Smooth muscle cell (in vitro differentiated cells): Measurements from ENCODE around the gene PFKL. TPM values are rescaled to one million over a fixed set of nuclear protein-coding genes. Genes with fewer than 3 reads are reported as not detected.

Source experiments
- DNase-seq: peaks from one replicate; lab custom pipeline; 2025; ENCODE audit not compliant: unreplicated experiment; lab: John Stamatoyannopoulos, UW
- H2AFZ ChIP-seq: fragments of 200-600 bp; sonication (generic); 2 replicates; pipeline ENCODE4 v1.6.0; 2016; ENCODE audit warnings: antibody characterized with exemption, low read depth, mild to moderate bottlenecking
- H3F3A ChIP-seq: fragments of 200-600 bp; sonication (generic); 2 replicates; pipeline ENCODE4 v1.6.0; 2017; ENCODE audit warnings: antibody characterized with exemption, low read depth
- H3K27ac ChIP-seq: fragments of 200-600 bp; sonication (generic); 2 replicates; pipeline ENCODE4 v1.5.1; 2016; ENCODE audit warnings: low read depth, mild to moderate bottlenecking
- H3K27me3 ChIP-seq: fragments of 200-600 bp; sonication (generic); 2 replicates; pipeline ENCODE4 v1.6.1; 2016; ENCODE audit warnings: low read depth, mild to moderate bottlenecking
- H3K36me3 ChIP-seq: fragments of 200-600 bp; sonication (generic); 2 replicates; pipeline ENCODE4 v1.5.1; 2016; ENCODE audit warnings: low read depth
- H3K4me1 ChIP-seq: fragments of 200-600 bp; sonication (generic); 2 replicates; pipeline ENCODE4 v1.5.1; 2016; ENCODE audit warnings: low read depth
- H3K4me2 ChIP-seq: fragments of 200-600 bp; sonication (generic); 2 replicates; pipeline ENCODE4 v1.6.0; 2016; ENCODE audit warnings: mild to moderate bottlenecking
- H3K4me3 ChIP-seq: fragments of 200-600 bp; sonication (generic); 2 replicates; pipeline ENCODE4 v1.5.1; 2016; ENCODE audit warnings: mild to moderate bottlenecking
- H3K79me2 ChIP-seq: fragments of 200-600 bp; sonication (generic); 2 replicates; pipeline ENCODE4 v1.6.0; 2016; ENCODE audit warnings: low read depth, mild to moderate bottlenecking
- H3K9ac ChIP-seq: fragments of 200-600 bp; sonication (generic); 2 replicates; pipeline ENCODE4 v1.6.0; 2016; ENCODE audit warnings: low read depth
- H3K9me3 ChIP-seq: fragments of 200-600 bp; sonication (generic); replicated peaks from 2 replicates; pipeline ENCODE4 v1.5.1; 2016; ENCODE audit warnings: low read depth
- H4K20me1 ChIP-seq: fragments of 200-600 bp; sonication (generic); 2 replicates; pipeline ENCODE4 v1.6.0; 2016; ENCODE audit warnings: low read depth
- CTCF ChIP-seq: fragments of 200-600 bp; sonication (generic); IDR thresholded peaks from 2 replicates; pipeline ENCODE4 v1.5.1; 2017; ENCODE audit warnings: borderline replicate concordance, mild to moderate bottlenecking, antibody characterized with exemption; ENCODE audit not compliant: insufficient read depth, poor library complexity, severe bottlenecking
- WGBS: methylation state at CpG from one replicate; pipeline ENCODE4 v1.1.7; 2016; ENCODE audit warnings: low lambda C conversion rate; 5-methylcytosine and 5-hydroxymethylcytosine counted together
- polyA plus RNA-seq: library from polyadenylated mRNA; unstranded; fragments of >200 nt; fragmentation: Nextera tagmentation; extraction: Ambion mirVana; gene quantifications from 2 replicates; pipeline ENCODE4 v1.2.1, GENCODE V29; 2016
- total RNA-seq: library from RNA; depleted of rRNA; stranded (reverse); fragments of >200 nt; gene quantifications from 2 replicates; pipeline ENCODE4 v1.2.3, GENCODE V29; 2014

Gene PFKL
- total and polyA plus RNA-seq, 2 experiments from 2014 or later = 51.4 to 162 TPM

GRCh38 chr21:44370027-44370735 is 70.3 kb downstream of the PFKL start:
- Histone ChIP-seq H3K27ac (no peak overlapping the region), H3F3A (no peaks in the 10 kb centered on the region), H3K4me1 (no peaks in the 10 kb centered on the region), H3K9ac (no peak overlapping the region), H3K9me3 (no peaks in the 10 kb centered on the region), H2AFZ (no peak overlapping the region), H3K79me2 (no peaks in the 10 kb centered on the region), H4K20me1 (no peaks in the 10 kb centered on the region), H3K27me3 (peaks cover 7% of the 10 kb centered on the region), H3K4me3 (peak overlapping the region; percentile 24), H3K4me2 (peak overlapping the region; percentile 82), H3K36me3 (no peaks in the 10 kb centered on the region)
- WGBS = 31% methylated on average over 25 of the region's 29 CpGs
- TF ChIP-seq CTCF = no peak
- DNase-seq = no peak

DNA sequence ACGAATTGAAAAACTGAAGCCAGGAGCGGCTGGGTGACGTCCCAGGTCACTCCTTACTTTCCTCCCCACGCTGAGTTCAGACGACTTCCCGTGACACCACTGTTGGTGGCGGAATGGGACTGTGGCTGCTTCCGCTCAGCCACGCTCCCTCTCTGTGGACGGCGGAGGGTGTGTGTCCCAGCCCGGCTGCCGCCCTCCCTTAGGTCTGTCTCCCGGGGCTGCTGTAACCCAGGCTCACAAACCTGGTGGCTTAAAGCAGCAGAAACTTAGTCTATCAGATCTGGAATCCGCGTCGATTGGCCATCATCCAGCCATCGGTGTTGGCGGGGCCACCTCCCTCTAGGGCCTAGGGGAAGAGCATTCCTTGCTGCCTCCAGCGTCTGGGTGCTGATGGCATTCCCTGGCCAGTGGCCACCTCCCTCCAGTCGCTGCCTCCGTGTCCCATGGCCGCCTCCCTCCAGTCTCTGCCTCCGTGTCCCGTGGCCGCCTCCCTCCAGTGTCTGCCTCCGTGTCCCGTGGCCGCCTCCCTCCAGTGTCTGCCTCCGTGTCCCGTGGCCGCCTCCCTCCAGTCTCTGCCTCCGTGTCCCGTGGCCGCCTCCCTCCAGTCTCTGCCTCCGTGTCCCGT is 71.0 kb downstream of the PFKL start:
- WGBS = 94% methylated on average over 30 of the region's 37 CpGs
- H3K36me3 ChIP-seq = no peaks in the 10 kb centered on the region
- H3K27me3 ChIP-seq = peaks cover 7% of the 10 kb centered on the region
- H2AFZ ChIP-seq = no peak overlapping the region
- no peak for TF ChIP-seq CTCF
- peak overlapping the region; percentile 82 for H3K4me2 ChIP-seq
- H3F3A ChIP-seq = no peaks in the 10 kb centered on the region
- no peak overlapping the region for H3K27ac ChIP-seq
- H3K9ac ChIP-seq = no peak overlapping the region
- no peak for DNase-seq
- no peaks in the 10 kb centered on the region for H3K4me1 ChIP-seq
- no peak overlapping the region for H3K4me3 ChIP-seq
- no peaks in the 10 kb centered on the region for H4K20me1 ChIP-seq
- H3K79me2 ChIP-seq = no peaks in the 10 kb centered on the region
- H3K9me3 ChIP-seq = no peaks in the 10 kb centered on the region

GRCh38 chr21:44371596-44371995 is 71.7 kb downstream of the PFKL start:
- Histone ChIP-seq H3F3A (no peaks in the 10 kb centered on the region), H3K79me2 (no peaks in the 10 kb centered on the region), H3K4me2 (no peak overlapping the region), H3K36me3 (no peaks in the 10 kb centered on the region), H3K27ac (no peak overlapping the region), H3K9me3 (no peaks in the 10 kb centered on the region), H3K4me3 (no peak overlapping the region), H3K27me3 (peaks cover 7% of the 10 kb centered on the region), H2AFZ (no peak overlapping the region), H3K9ac (no peak overlapping the region), H4K20me1 (no peaks in the 10 kb centered on the region), H3K4me1 (no peaks in the 10 kb centered on the region)
- no peak for TF ChIP-seq CTCF
- DNase-seq = no peak
- WGBS = 97% methylated on average over 6 of the region's 6 CpGs
